Glutamatergic neuron (in vitro differentiated cells): ENCODE results near the gene IFI27L1. TPM values are rescaled to one million over a fixed set of nuclear protein-coding genes. Genes with fewer than 3 reads are reported as not detected.

Experiments
- DNase-seq: peaks from one replicate; pipeline ENCODE4 v3.0.0; 2022
- H3K27ac Mint-ChIP-seq: one replicate; pipeline ENCODE4 v1.8.0; 2020; ENCODE audit warnings: mild to moderate bottlenecking, mixed read lengths, inconsistent platforms; ENCODE audit not compliant: unreplicated experiment
- H3K27me3 Mint-ChIP-seq: one replicate; pipeline ENCODE4 v1.8.0; 2020; ENCODE audit warnings: mild to moderate bottlenecking, moderate library complexity, mixed read lengths, inconsistent platforms; ENCODE audit not compliant: unreplicated experiment
- H3K36me3 Mint-ChIP-seq: one replicate; pipeline ENCODE4 v1.8.0; 2020; ENCODE audit warnings: mild to moderate bottlenecking, mixed read lengths, inconsistent platforms; ENCODE audit not compliant: unreplicated experiment
- H3K4me1 Mint-ChIP-seq: one replicate; pipeline ENCODE4 v1.8.0; 2020; ENCODE audit warnings: mild to moderate bottlenecking, low read depth, mixed read lengths, inconsistent platforms; ENCODE audit not compliant: unreplicated experiment
- H3K4me3 Mint-ChIP-seq: one replicate; pipeline ENCODE4 v1.8.0; 2020; ENCODE audit warnings: mild to moderate bottlenecking, mixed read lengths, inconsistent platforms; ENCODE audit not compliant: unreplicated experiment
- H3K9me3 Mint-ChIP-seq: one replicate; pipeline ENCODE4 v1.8.0; 2020; ENCODE audit warnings: mild to moderate bottlenecking, moderate library complexity, mixed read lengths, inconsistent platforms; ENCODE audit not compliant: unreplicated experiment
- total RNA-seq: library from RNA; stranded (reverse); fragmentation: NEBNext Ultra II Directional; extraction: Animal tissue kit (Norgen Biotek cat#: 25700); gene quantifications from one replicate; pipeline ENCODE4 v1.2.1, GENCODE V29; 2021; ENCODE audit not compliant: unreplicated experiment
- TF ChIP-seq, protein P1 (sequence below): fragments of 200-600 bp; sonication (generic); IDR thresholded peaks from one replicate; pipeline ENCODE4 v1.5.0; 2021; ENCODE audit not compliant: partially characterized antibody, unreplicated experiment

Gene IFI27L1
- total RNA-seq, 1 donor from 2014 or later: 45.7 TPM

DNA sequence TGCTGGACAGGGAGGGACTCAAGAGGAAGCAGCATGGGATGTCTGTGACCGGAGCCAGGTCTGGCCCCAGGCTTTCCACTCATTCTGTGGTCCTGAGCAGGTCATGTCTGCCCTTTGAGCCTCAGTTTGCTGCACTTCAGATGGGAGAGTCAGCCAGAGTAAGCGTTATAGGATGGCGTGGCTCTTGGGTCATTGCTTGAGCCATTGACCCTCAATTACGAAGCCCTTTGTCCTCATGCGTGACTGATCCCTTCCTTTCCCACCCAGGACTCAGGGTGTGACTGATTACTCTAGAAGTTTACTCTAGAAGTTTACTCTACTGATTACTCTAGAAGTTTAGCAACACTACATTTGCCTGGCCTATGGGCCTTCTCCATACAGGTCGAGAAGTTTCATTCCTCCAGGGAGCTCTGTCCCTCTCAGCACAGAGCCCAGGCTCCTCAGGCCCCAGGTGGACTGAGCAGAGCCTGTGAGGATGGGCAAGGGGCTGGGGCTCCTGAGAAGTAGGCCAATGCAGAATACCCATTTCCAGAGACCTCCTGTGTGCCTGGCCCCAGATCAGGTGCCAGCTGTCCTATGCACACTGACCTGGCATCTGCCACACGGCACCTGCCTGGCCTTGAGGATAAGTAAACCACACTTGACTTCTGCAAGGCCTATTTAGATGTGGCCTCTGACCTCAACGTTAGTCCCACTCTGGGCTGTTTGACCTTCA, 21.8 kb downstream of the IFI27L1 start:
- Mint-ChIP-seq H3K9me3 (no peaks in the 10 kb centered on the region), H3K4me1 (no peaks in the 10 kb centered on the region), H3K27me3 (no peaks in the 10 kb centered on the region), H3K27ac (no peak overlapping the region), H3K4me3 (no peak overlapping the region), H3K36me3 (peaks cover 5% of the 10 kb centered on the region)
- TF ChIP-seq, protein P1, sequence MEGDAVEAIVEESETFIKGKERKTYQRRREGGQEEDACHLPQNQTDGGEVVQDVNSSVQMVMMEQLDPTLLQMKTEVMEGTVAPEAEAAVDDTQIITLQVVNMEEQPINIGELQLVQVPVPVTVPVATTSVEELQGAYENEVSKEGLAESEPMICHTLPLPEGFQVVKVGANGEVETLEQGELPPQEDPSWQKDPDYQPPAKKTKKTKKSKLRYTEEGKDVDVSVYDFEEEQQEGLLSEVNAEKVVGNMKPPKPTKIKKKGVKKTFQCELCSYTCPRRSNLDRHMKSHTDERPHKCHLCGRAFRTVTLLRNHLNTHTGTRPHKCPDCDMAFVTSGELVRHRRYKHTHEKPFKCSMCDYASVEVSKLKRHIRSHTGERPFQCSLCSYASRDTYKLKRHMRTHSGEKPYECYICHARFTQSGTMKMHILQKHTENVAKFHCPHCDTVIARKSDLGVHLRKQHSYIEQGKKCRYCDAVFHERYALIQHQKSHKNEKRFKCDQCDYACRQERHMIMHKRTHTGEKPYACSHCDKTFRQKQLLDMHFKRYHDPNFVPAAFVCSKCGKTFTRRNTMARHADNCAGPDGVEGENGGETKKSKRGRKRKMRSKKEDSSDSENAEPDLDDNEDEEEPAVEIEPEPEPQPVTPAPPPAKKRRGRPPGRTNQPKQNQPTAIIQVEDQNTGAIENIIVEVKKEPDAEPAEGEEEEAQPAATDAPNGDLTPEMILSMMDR: no peak
- no peak for DNase-seq

DNA sequence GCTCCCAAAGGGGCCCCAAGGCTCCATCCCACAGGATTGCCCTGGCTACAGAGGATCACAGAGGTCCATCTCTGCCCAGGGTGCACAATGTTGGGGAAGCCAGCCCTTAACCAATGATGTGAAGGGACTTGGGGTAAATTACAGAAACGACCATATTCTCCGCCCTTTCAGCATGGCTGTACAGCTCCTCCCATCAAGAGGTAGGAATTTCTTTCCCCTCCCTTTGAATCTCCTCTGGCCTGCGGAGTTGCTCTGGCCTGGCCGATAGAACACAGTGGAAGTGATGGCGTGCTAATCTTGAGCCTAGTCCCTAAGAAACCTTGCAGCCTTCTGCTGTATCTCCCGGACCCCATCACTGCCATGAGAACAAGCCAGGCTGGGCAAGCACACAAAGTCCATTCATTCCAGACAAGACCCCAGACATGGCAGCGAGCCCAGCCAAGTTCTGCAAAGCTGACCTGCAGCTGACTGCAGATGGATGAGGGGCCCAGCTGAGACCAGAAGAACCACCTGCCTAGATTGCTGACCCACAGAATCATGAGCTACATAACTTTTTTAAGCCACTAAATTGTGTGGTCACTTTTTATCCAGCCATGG, 22.5 kb downstream of the IFI27L1 start:
- H3K27me3 Mint-ChIP-seq: no peaks in the 10 kb centered on the region
- DNase-seq: no peak
- no peak overlapping the region for H3K27ac Mint-ChIP-seq
- TF ChIP-seq, protein P1: no peak
- no peaks in the 10 kb centered on the region for H3K4me1 Mint-ChIP-seq
- H3K4me3 Mint-ChIP-seq: no peak overlapping the region
- no peaks in the 10 kb centered on the region for H3K36me3 Mint-ChIP-seq
- no peaks in the 10 kb centered on the region for H3K9me3 Mint-ChIP-seq

DNA sequence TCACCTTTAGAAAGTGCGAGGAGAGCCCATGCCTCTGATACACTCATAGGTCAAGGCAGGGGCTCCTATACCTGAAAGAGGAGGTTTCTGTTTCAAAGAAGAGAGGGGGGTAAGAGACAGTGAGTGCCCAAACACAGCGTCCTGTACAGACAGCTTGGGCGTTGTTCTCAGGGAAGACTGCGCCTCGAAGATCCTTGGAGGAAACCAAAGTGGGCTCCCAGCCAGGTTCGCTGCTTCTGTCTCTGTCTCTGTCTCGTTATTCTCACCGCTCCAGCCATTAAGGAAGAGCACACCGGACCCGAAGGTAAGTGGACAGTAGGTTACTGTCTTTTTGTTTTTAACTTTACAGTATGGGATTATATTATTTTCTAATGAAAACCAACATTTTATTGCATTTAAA, 23.6 kb downstream of the IFI27L1 start:
- H3K36me3 Mint-ChIP-seq: no peaks in the 10 kb centered on the region
- H3K27ac Mint-ChIP-seq: no peak overlapping the region
- DNase-seq: no peak
- H3K9me3 Mint-ChIP-seq: no peaks in the 10 kb centered on the region
- H3K27me3 Mint-ChIP-seq: no peaks in the 10 kb centered on the region
- no peak overlapping the region for H3K4me3 Mint-ChIP-seq
- H3K4me1 Mint-ChIP-seq: no peaks in the 10 kb centered on the region
- TF ChIP-seq, protein P1: no peak

DNA sequence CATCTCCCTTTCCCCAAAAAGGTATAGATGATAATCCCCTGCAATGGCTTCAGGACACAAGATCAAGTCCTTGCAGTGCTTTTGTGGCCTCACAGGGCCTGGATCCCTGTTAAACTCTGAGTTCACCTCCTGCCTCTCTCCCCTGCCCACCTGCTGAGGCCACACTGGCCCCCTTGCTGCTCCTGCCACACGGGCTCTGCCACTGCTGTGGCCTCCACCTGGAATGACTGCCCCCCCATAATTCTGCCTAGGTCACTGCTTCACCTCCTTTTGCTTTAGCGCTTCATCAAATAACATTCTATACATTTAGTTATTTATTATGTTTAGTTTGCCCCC, 28.8 kb downstream of the IFI27L1 start:
- Mint-ChIP-seq H3K4me1 (peaks cover 6% of the 10 kb centered on the region), H3K9me3 (no peaks in the 10 kb centered on the region), H3K27me3 (peaks cover 4% of the 10 kb centered on the region), H3K36me3 (no peaks in the 10 kb centered on the region), H3K27ac (no peak overlapping the region), H3K4me3 (no peak overlapping the region)
- TF ChIP-seq, protein P1: no peak
- no peak for DNase-seq

DNA sequence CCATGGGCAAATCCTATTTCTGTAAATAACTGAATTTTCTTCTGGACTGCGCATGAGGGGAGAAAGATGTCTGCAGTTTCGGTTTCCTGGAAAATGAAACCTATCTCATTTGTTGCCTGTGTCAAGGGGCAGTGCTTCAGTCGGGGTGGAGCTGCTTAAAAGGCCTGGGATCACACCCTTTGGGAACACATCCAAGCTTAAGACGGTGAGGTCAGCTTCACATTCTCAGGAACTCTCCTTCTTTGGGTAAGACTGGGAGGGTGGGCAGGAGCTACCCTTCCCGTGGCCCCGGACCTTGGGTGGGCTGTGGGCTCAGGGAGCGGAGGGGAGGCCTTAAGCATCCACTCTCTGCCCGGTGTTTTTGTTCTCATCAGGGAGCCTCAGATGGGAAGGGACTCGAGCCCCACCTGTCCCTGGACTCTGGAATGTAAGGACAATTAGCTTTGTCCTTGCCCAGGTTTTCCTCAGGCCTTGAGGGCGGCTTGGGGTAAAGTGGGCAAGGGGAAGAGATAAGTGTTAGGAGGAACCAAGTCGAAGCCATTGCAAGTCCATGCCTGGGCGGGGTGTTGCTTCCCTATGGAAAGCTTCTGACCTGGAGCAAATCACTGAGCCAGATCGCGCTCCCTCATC, 29.6 kb downstream of the IFI27L1 start, which contains the start of gene IFI27:
TSS of gene IFI27 (plus strand) at position 185 of the 630 bp plus-strand sequence.
- H3K4me1 Mint-ChIP-seq: peaks cover 6% of the 10 kb centered on the region
- TF ChIP-seq, protein P1: no peak
- H3K27me3 Mint-ChIP-seq: peaks cover 4% of the 10 kb centered on the region
- H3K36me3 Mint-ChIP-seq: no peaks in the 10 kb centered on the region
- no peak for DNase-seq
- H3K9me3 Mint-ChIP-seq: peaks cover 2% of the 10 kb centered on the region
- no peak within 1 kb of the TSS for H3K27ac Mint-ChIP-seq
- H3K4me3 Mint-ChIP-seq: no peak within 1 kb of the TSS
